Spleen (tissue), 11 donors: Measurements from ENCODE around the gene IL22RA1. TPM values are rescaled to one million over a fixed set of nuclear protein-coding genes. Genes with fewer than 3 reads are reported as not detected.

Experiments
- DNase-seq: peaks from one replicate; pipeline ENCODE4 v3.0.0-alpha.2; 2020
- H3K27ac ChIP-seq, 8 donors: fragments of 200-600 bp; sonication (generic) in 7 of 8; 1 replicate in 4 of 8; 2 replicates in 4 of 8; pipeline versions ENCODE4 v1.5.0 to v1.8.0; 2016 to 2021; ENCODE audit warnings: inconsistent platforms in 4 of 8, mild to moderate bottlenecking in 4 of 8, moderate library complexity in 1 of 8
- H3K27me3 ChIP-seq, 7 donors: fragments of 200-600 bp; sonication (generic) in 6 of 7; replicated peaks in 1 of 7; 1 replicate in 4 of 7; 2 replicates in 3 of 7; pipeline versions ENCODE4 v1.5.0 to v1.8.0; 2016 to 2021; ENCODE audit warnings: inconsistent platforms in 3 of 7, mild to moderate bottlenecking in 1 of 7
- H3K36me3 ChIP-seq, 6 donors: fragments of 200-600 bp; sonication (generic) in 5 of 6; 1 replicate in 4 of 6; 2 replicates in 2 of 6; pipeline versions ENCODE4 v1.5.0 to v1.8.0; 2016 to 2021; ENCODE audit warnings: inconsistent platforms in 2 of 6
- H3K4me1 ChIP-seq, 6 donors: fragments of 200-600 bp; sonication (generic) in 5 of 6; 1 replicate in 3 of 6; 2 replicates in 3 of 6; pipeline versions ENCODE4 v1.5.0 to v1.8.0; 2016 to 2021; ENCODE audit warnings: inconsistent platforms in 3 of 6
- H3K4me3 ChIP-seq, 8 donors: fragments of 200-600 bp; sonication (generic) in 7 of 8; 1 replicate in 4 of 8; 2 replicates in 4 of 8; pipeline versions ENCODE4 v1.5.0 to v1.8.0; 2016 to 2021; ENCODE audit warnings: inconsistent platforms in 4 of 8, mild to moderate bottlenecking in 4 of 8, moderate library complexity in 2 of 8
- H3K9me3 ChIP-seq, 8 donors: fragments of 200-600 bp; sonication (generic) in 7 of 8; 1 replicate in 4 of 8; 2 replicates in 4 of 8; pipeline versions ENCODE4 v1.5.0 to v1.8.0; 2016 to 2021; ENCODE audit warnings: inconsistent platforms in 4 of 8
- POLR2A ChIP-seq, 3 donors: fragments of 450-650 bp; IDR thresholded peaks; one replicate each; pipeline ENCODE4 v1.5.1; 2017; ENCODE audit warnings: antibody characterized with exemption in 3 of 3, mild to moderate bottlenecking in 1 of 3
- POLR2AphosphoS5 ChIP-seq, 3 donors: sonication (generic); formaldehyde crosslinking; IDR thresholded peaks; one replicate each; pipeline ENCODE4 v1.5.1; 2017; ENCODE audit warnings: antibody characterized with exemption in 3 of 3
- WGBS, 5 donors: extraction: QIAGEN DNeasy Blood & Tissue Kit in 3 of 5; methylation state at CpG; one replicate each; pipeline versions ENCODE4 v1.1.5 to v1.1.7; 2013 to 2018; 5-methylcytosine and 5-hydroxymethylcytosine counted together
- intact Hi-C: fragments of 100-400 bp; cut with DNase I; formaldehyde crosslinking; loops from one replicate; pipeline ENCODE4 v1.15.0; 2023; ENCODE audit warnings: low total_unique reads
- polyA plus RNA-seq, 3 donors: library from polyadenylated mRNA; stranded (reverse); fragments of 200-250 nt; gene quantifications; one replicate each; pipeline ENCODE4 v1.2.1, GENCODE V29; 2013
- total RNA-seq, 7 donors: library from RNA; depleted of rRNA in 3 of 7; stranded (reverse); fragments of >200 nt in 3 of 7; fragmentation: NEBNext Ultra II Directional in 4 of 7; extraction: Animal tissue kit (Norgen Biotek cat#: 25700) in 4 of 7; gene quantifications; one replicate each; pipeline versions ENCODE4 v1.1.0 to v1.2.1, GENCODE V29; 2016 to 2021
- TF ChIP-seq, protein P1 (sequence below), 11 experiments: fragments of 200-600 bp in 7 of 11; fragments of 450-650 bp in 4 of 11; sonication (generic) in 4 of 11; IDR thresholded peaks in 8 of 11; conservative IDR thresholded peaks in 3 of 11; 1 replicate in 7 of 11; 2 replicates in 4 of 11; pipeline versions ENCODE4 v1.4.0 to v1.8.0; 2016 to 2021; ENCODE audit warnings: antibody characterized with exemption in 11 of 11, inconsistent platforms in 4 of 11, mild to moderate bottlenecking in 1 of 11
- donor health status: healthy with polysubstance abuse.
- donor health status: DM: no; HTN: no; CAD: no; lungs with moderate emphysema.
- donor health status: DM: no; HTN: no; CAD: no.
- donor health status: Bipolar disorder and iron deficiency.
- donor health status: healthy.
- donor health status: DM: no; HTN: no; CAD: no.
- donor health status: DM: yes; HTN: yes; CAD: no.

The IL22RA1 gene
- total and polyA plus RNA-seq, 10 donors: not detected

DNA sequence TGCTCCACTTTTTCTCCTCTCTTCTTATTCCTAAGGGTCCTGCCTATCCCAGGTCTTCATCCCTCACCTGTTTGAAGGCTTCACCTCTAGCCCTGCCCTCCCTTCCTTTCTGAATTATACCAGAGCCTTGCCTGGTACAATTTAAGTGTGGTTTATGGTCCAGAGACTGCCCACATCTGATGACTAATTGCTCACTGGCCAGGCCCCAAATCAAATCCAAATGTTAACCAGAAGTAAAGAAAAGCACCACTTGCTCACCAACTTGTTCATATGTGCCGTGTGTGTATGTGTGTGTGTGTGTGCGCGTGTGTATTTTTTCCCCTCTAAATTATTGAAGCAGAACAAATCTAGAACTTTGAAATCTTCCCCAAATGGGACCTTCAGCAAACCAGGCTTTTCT is 57.4 kb downstream of the IL22RA1 start:
- H3K4me1 ChIP-seq: no peaks in the 10 kb centered on the region
- TF ChIP-seq POLR2A (IDR thresholded peaks at IDR 0.05): no peak
- TF ChIP-seq, protein P1, sequence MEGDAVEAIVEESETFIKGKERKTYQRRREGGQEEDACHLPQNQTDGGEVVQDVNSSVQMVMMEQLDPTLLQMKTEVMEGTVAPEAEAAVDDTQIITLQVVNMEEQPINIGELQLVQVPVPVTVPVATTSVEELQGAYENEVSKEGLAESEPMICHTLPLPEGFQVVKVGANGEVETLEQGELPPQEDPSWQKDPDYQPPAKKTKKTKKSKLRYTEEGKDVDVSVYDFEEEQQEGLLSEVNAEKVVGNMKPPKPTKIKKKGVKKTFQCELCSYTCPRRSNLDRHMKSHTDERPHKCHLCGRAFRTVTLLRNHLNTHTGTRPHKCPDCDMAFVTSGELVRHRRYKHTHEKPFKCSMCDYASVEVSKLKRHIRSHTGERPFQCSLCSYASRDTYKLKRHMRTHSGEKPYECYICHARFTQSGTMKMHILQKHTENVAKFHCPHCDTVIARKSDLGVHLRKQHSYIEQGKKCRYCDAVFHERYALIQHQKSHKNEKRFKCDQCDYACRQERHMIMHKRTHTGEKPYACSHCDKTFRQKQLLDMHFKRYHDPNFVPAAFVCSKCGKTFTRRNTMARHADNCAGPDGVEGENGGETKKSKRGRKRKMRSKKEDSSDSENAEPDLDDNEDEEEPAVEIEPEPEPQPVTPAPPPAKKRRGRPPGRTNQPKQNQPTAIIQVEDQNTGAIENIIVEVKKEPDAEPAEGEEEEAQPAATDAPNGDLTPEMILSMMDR (IDR thresholded peaks at IDR 0.05 in 8 of 11, conservative IDR thresholded peaks at IDR 0.05 in 3 of 11): no peak
- 63 to 95% (median 80%) methylated on average over 3 of the region's 3 CpGs for WGBS, 5 donors

DNA sequence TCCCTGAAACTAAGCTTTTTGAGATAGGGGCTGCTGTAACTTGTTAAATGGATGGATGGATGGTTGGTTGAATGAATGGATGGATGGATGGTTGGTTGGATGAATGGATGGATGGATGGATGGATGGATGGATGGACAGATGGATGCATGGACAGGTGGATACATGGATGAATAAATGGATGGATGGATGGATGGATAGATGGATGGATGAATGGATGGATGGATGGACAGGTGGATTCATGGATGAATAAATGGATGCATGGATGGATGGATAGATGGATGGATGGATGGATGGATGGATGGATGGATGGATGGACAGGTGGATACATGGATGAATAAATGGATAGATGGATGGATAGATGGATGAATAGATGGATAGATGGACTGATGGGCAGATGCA is 57.9 kb downstream of the IL22RA1 start:
- intact Hi-C loops: no loop called here
- Histone ChIP-seq H3K4me1 (no peaks in the 10 kb centered on the region), H3K36me3 (no peaks in the 10 kb centered on the region), H3K9me3 (no peaks in the 10 kb centered on the region), H3K27me3 (peaks cover 0 to 6% (median 0%) of the 10 kb centered on the region in 7 donors), H3K4me3 (no peak overlapping the region), H3K27ac (no peak overlapping the region)
- TF ChIP-seq, protein P1 (IDR thresholded peaks at IDR 0.05 in 8 of 11, conservative IDR thresholded peaks at IDR 0.05 in 3 of 11): no peak
- TF ChIP-seq POLR2AphosphoS5 (IDR thresholded peaks at IDR 0.05) (no peak), POLR2A (IDR thresholded peaks at IDR 0.05) (no peak)
- DNase-seq: no peak

More for the DNA sequence above, 57.4 kb downstream of the IL22RA1 start:
- DNase-seq: no peak
- no peaks in the 10 kb centered on the region for H3K36me3 ChIP-seq
- no peak overlapping the region for H3K4me3 ChIP-seq
- intact Hi-C loops: no loop called here
- H3K27me3 ChIP-seq: peaks cover 0 to 6% (median 0%) of the 10 kb centered on the region in 7 donors
- no peak overlapping the region for H3K27ac ChIP-seq
- H3K9me3 ChIP-seq: no peaks in the 10 kb centered on the region

DNA sequence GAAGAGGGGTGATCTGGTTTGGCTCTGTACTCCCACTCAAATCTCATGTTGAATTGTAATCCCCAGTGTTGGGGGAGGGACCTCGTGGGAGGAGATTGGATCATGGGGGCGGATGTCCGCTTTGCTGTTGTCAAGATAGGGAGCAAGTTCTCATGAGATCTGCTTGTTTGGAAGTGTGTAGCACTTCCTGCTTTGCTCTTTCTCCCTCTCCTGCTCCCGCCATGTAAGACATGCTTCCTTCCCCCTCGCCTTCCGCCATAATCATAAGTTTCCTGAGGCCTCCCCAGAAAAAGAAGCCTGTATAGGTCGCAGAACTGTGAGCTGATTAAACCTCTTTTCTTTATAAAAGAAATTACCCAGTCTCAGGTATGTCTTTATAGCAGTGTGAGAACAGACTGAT is 58.9 kb downstream of the IL22RA1 start:
- Histone ChIP-seq H3K4me1 (no peaks in the 10 kb centered on the region), H3K36me3 (no peaks in the 10 kb centered on the region), H3K4me3 (no peak overlapping the region), H3K27me3 (peaks cover 0 to 6% (median 0%) of the 10 kb centered on the region in 7 donors), H3K27ac (no peak overlapping the region), H3K9me3 (no peaks in the 10 kb centered on the region)
- WGBS, 5 donors: 68 to 84% (median 75%) methylated on average over 7 of the region's 7 CpGs
- DNase-seq: no peak
- TF ChIP-seq, protein P1 (IDR thresholded peaks at IDR 0.05 in 8 of 11, conservative IDR thresholded peaks at IDR 0.05 in 3 of 11): no peak
- TF ChIP-seq POLR2AphosphoS5 (IDR thresholded peaks at IDR 0.05) (no peak), POLR2A (IDR thresholded peaks at IDR 0.05) (no peak)
- intact Hi-C loops: no loop called here

DNA sequence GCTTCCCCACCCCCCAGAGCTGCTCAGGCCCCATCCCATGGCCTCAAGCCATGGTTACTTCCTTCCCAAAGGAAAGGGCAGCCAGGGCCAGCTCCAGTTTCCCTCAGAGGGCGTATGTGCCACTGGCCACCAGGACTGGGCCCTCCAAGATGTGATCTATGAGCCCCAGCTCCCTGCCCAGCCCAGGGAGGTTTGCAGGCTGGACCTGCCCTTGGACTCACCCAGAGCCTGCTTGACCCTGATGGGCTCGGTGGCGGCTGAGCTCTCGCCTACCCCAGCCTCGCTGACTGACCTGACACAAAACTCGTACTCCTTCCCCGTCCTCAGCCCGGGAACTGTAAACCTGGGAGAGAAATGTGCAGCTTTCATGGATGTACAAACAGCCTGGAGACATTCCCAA is 60.6 kb downstream of the IL22RA1 start:
- peaks cover 0 to 6% (median 0%) of the 10 kb centered on the region in 7 donors for H3K27me3 ChIP-seq
- no peak overlapping the region for H3K27ac ChIP-seq
- H3K4me3 ChIP-seq: no peak overlapping the region
- H3K36me3 ChIP-seq: no peaks in the 10 kb centered on the region
- no peak for DNase-seq
- intact Hi-C loops: no loop called here
- no peaks in the 10 kb centered on the region for H3K4me1 ChIP-seq
- TF ChIP-seq POLR2A (IDR thresholded peaks at IDR 0.05) (no peak), POLR2AphosphoS5 (IDR thresholded peaks at IDR 0.05) (no peak)
- TF ChIP-seq, protein P1 (IDR thresholded peaks at IDR 0.05 in 8 of 11, conservative IDR thresholded peaks at IDR 0.05 in 3 of 11): no peak
- 78 to 96% (median 89%) methylated on average over 8 of the region's 8 CpGs for WGBS, 5 donors
- H3K9me3 ChIP-seq: no peaks in the 10 kb centered on the region
